Fibroblast of the aortic adventitia (primary cell): ENCODE measurements around the gene DHX8. TPM values are rescaled to one million over a fixed set of nuclear protein-coding genes. Genes with fewer than 3 reads are reported as not detected.
"Not testable (repeated sequence)": the region's sequence is repeated elsewhere in the genome, so short reads cannot be mapped to it uniquely, and the experiment has no call there.

Experiments used
- DNase-seq: peaks from one replicate; pipeline ENCODE4 v3.0.0-alpha.2; 2010; ENCODE audit warnings: low read depth
- H3K4me3 ChIP-seq: 2 replicates; pipeline ENCODE4 v1.5.1; 2011; ENCODE audit warnings: low read depth, mild to moderate bottlenecking, control low read depth, low read length, moderate library complexity
- total RNA-seq: library from RNA; depleted of rRNA; stranded (reverse); fragments of >200 nt; gene quantifications from 2 replicates; pipeline ENCODE4 v1.2.3, GENCODE V29; 2012; ENCODE audit warnings: low replicate concordance
- TF ChIP-seq, protein P1 (sequence below): IDR thresholded peaks from 2 replicates; pipeline ENCODE4 v1.5.1; 2011; ENCODE audit warnings: mild to moderate bottlenecking, low read length, control low read depth, inconsistent platforms; ENCODE audit not compliant: insufficient read depth

DHX8 gene
- total RNA-seq, 1 donor: 44.1 TPM

DNA sequence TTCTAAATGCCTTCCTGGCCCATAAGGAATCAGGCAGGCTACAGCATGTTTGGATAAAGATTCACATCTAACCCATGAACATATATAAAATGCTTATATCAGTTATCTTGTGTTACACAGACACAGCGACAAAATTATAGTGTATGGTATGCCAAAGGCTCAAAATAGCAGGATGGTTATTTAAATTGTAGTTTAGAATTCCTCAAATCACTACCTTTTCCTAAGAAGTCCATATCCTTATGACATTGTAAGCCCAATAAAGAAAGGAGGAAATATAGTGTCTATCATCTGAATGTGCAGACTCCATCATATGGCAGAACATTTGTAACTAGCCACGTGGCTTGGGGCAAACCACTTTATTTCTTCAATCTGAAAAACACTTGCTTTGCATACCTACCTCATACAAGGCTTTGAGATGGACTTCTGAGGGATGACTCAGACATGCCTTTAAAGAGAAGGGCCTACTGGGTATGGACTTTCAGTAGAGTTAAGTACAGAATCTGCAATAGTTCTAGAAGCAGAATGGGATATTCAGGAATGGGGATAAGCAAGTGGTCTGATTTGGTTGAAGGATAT lies 12.1 kb upstream of the DHX8 start:
- H3K4me3 ChIP-seq: no peak overlapping the region
- no peak for DNase-seq
- TF ChIP-seq, protein P1, sequence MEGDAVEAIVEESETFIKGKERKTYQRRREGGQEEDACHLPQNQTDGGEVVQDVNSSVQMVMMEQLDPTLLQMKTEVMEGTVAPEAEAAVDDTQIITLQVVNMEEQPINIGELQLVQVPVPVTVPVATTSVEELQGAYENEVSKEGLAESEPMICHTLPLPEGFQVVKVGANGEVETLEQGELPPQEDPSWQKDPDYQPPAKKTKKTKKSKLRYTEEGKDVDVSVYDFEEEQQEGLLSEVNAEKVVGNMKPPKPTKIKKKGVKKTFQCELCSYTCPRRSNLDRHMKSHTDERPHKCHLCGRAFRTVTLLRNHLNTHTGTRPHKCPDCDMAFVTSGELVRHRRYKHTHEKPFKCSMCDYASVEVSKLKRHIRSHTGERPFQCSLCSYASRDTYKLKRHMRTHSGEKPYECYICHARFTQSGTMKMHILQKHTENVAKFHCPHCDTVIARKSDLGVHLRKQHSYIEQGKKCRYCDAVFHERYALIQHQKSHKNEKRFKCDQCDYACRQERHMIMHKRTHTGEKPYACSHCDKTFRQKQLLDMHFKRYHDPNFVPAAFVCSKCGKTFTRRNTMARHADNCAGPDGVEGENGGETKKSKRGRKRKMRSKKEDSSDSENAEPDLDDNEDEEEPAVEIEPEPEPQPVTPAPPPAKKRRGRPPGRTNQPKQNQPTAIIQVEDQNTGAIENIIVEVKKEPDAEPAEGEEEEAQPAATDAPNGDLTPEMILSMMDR: no peak

DNA sequence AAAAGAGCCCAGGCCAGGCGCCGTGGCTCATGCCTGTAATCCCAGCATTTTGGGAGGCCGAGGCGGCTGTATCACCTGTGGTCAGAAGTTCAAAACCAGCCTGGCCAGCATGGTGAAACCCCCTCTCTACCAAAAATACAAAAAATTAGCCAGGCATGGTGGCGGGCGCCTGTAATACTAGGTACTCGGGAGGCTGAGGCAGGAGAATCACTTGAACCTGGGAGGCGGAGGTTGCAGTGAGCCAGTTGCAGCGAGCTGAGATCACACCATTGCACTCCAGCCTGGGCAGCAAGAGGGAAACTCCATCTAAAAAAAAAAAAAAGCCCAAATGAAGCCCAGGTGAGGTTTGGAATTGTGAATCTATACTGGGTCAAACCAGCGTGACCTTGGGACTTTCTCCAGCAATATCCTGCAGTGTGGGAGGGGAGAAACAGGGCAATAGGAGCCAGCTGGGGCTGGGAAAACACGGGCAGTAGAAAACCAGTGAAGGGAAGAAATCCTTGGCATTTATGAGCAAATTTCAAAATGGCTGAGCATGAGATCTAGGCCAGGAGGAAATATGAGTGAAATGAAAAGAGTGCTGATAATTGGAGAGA lies 8.2 kb upstream of the DHX8 start:
- no peak for DNase-seq
- H3K4me3 ChIP-seq: no peak overlapping the region
- TF ChIP-seq, protein P1: no peak

DNA sequence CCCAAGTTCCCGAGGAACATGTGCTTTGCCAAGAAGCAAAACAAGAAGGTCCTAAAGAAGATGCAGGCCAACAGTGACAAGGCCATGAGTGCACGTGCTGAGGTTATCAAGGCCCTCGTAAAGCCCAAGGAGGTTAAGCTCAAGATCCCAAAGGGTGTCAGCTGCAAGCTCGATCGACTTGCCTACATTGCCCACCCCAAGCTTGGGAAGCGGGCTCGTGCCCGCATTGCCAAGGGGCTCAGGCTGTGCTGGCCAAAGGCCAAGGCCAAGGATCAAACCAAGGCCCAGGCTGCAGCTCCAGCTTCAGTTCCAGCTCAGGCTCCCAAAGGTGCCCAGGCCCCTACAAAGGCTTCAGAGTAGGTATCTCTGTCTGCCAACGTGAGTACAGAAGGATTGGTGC lies 7.5 kb upstream of the DHX8 start:
- DNase-seq, H3K4me3 ChIP-seq: not testable (repeated sequence)

DNA sequence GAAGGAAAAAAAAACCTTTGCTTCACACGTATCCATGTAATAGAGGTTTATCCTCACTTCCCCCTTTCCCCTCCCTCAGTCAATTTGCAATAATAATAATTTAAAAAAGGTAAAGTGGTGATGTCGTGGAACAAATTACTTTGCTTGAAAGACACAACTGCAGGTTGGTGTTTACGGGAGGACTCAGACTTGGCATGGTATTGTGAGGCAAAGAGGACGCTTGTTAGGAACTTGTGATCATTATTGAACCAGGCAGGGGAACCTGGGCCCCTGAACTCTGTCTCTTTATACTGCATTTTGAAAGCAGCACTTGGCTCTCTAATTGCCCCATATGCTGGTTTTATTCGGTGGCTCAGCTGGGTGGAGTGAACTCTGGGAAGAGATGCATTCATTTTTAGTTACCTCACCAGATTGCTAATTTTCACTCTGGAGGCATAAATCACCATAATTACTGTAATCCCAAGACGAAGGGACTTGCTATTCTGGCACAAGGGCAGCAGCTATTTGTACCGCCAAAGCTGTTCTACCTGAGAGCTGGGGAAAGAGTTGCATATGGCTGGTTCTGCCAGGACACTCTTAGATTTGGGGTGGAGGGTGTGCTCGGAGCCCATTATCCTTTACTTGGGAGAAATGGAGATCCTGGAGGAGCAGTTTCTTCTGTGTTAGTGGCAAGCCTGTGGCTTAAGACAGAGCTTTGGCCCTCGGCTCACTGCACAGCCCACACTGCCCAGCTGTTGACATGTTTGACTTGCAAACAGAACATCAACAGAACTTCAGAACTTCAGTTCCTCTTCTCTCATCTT lies 5.7 kb upstream of the DHX8 start:
- no peak for DNase-seq
- H3K4me3 ChIP-seq: no peak overlapping the region
- TF ChIP-seq, protein P1: no peak

DNA sequence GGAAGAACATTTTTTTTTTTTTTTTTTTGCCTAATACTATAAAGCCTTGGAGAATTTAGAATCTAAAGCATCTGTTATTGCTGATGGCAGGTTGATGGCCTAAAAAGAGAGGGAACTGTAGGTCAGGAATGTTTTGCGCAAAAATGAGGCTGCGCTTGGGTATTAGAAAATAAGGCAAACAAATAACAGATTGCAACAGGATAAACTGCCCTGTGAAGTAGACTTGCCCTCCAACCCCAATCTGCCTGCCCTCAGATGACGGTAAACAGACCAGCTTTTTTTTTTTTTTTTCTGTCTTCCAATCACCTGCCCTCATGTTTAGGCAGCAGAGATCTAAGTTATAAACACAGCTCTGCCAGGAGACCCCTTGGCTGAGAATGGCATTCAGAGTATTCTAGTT lies 3.8 kb upstream of the DHX8 start:
- no peak for DNase-seq
- TF ChIP-seq, protein P1: no peak
- no peak overlapping the region for H3K4me3 ChIP-seq

DNA sequence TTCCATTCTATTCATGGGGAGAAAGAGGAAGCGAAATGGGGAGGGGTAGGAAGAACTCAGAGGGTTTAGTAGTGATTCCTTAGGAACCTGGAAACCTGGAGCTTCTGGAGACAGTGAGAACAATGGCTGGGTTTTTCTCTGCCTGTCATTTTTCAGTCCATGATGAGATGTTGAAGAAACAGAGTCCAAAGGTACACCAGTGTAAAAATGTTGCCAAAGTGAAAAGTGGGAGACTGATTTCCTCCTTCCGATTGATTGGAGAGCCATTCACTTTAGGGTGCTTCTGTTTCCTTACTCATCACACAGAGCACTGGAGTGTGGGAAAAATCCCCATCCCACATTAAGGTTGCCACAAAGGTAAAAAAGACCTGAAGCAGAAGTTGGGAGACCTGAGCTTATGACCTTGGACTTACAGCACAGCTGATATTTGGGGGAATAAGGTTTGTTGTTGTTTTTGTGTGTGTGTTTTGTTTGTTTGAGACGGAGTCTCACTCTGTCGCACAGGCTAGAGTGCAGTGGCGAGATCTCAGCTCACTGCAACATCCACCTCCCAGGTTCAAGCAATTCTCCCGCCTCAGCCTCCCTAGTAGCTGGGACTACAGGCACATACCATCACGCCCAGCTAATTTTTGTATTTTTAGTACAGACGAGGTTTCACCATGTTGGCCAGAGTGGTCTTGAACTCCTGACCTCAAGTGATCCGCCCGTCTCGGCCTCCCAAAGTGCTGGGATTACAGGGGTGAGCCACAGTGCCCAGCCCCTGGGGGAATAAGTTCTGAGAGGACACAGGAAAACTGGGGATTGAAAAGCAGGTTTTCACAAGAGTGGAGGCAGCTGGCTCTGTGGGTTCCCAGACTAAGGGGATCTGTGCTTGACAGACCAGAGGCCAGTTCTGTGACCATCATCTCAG lies 1.4 kb upstream of the DHX8 start:
- TF ChIP-seq, protein P1: no peak
- no peak for DNase-seq
- H3K4me3 ChIP-seq: no peak overlapping the region

DNA sequence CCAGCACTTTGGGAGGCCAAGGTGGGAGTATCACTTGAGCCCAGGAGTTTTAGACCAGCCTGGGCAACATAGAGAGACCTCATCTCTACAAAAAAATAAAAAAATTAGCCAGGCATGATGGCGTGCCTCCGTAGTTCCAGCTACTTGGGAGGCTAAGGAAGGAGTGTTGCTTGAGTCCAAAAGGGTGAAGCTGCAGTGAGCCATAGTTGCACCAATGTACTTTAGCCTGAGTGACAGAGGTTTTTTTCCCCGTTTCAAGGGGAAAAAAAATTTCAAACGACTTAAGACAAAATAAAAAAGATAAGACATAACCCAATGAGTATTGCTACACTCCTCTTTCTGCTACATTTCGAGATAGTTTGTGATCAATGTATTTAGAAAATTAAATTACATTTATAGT lies 6.8 kb downstream of the DHX8 start:
- DNase-seq: no peak
- TF ChIP-seq, protein P1: no peak

DNA sequence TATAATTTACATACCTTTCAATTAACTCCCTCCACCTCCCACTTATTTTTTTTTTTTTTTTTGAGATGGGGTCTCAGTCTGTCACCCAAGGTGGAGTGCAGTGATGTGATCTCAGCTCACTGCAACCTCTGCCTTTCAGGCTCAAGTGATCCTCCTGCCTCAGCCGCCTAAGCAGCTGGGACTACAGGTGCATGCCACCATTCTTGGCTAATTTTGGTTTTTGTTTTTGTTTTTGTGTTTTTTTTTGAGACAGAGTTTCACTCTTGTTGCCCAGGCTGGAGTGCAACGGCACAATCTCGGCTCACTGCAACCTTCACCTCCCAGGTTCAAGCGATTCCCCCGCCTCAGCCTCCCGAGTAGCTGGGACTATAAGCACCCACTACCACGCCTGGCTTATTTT lies 25.7 kb downstream of the DHX8 start:
- H3K4me3 ChIP-seq: not testable (repeated sequence)

More for the DNA sequence above, 6.8 kb downstream of the DHX8 start:
- no peak overlapping the region for H3K4me3 ChIP-seq

DNA sequence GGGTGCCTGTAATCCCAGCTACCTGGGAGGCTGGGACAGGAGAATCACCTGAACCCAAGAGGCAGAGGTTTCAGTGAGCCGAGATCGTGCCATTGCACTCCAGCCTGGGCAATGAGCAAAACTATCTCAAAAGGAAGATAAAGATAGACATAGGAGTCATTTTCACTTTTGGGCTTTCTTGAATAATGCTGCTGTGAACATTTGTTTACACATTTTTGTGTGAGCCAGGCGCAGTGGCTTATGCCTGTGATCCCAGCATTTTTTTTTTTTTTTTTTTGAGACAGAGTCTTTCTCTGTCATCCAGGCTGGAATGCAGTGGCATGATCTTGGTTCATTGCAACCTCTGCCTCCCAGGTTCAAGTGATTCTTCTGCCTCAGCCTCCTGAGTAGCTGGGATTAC lies 27.4 kb downstream of the DHX8 start:
- DNase-seq: not testable (repeated sequence)

More for the DNA sequence above, 25.7 kb downstream of the DHX8 start:
- not testable (repeated sequence) for DNase-seq

More for the DNA sequence above, 27.4 kb downstream of the DHX8 start:
- not testable (repeated sequence) for H3K4me3 ChIP-seq
